SIG-M5 treated with dmso at 0.1 percent for 504 hours (cell line): ENCODE results near the gene ZBTB18.
A peak's percentile ranks its signal among the peaks of the same experiment; 100 is the strongest.
"Not testable (repeated sequence)": the region's sequence is repeated elsewhere in the genome, so short reads cannot be mapped to it uniquely, and the experiment has no call there.

Experiments
- DNase-seq: peaks from one replicate; lab custom pipeline; 2025; ENCODE audit not compliant: unreplicated experiment; lab: John Stamatoyannopoulos, UW

Gene ZBTB18

DNA sequence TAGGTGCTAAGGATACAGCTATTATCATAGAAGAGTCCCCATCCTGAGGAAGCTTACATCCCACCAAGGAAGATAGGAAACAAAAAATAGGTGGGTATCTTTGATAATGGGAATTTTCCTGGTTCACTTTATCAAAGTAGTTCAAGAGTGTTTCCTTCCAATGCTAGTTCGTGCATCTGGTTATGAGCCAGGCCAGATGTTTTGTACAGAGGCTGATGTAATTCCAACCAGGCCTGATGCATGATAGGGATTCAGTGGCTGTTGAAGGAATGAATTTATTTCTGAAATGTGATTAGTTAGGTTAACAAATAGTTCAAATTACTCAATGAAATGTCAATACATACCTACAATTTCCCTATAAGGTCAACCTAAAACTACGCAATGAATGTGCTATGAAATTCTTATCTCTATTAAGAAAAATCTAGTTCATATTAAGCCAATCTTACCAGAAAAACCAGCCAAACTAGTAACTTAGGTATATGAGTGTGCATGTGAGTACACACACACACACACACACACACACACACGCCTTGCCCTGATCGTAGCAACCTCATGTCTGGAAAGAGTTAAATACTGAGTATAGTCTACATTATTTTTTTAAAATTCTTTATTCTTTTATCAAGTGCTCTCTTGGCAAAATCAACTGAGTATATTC is 9.5 kb upstream of the ZBTB18 start:
- DNase-seq, result no peak

- no peak for DNase-seq
These were observed 8.8 kb upstream of the ZBTB18 start for GRCh38 chr1:244042293-244042692.

GRCh38 chr1:244044423-244044822 is 6.7 kb upstream of the ZBTB18 start:
- no peak for DNase-seq

DNA sequence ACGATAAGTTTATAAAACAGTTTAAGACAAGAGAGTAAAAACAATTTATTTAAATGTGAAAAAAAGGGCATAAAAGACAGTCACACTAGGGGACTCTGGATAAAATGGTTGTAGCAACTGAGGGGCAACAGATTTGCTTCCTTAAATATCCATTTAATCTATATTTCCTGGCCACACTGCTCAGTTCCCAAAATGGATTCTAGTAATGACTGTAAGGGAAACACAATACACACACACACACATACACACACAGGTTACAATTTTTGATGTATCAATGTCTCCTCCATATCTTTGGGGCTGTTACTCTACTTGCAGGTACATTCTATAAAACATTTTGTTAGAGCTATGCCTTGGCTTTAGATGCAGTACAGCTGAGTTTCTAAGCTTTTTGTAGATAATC is 4.8 kb upstream of the ZBTB18 start:
- not testable (repeated sequence) for DNase-seq

GRCh38 chr1:244046907-244047611 is 4.0 kb upstream of the ZBTB18 start:
- DNase-seq, result no peak

GRCh38 chr1:244047621-244048255 is 3.3 kb upstream of the ZBTB18 start:
- peak; percentile 78 for DNase-seq

GRCh38 chr1:244048256-244049161 is 2.6 kb upstream of the ZBTB18 start:
- DNase-seq, result peak; percentile 99

GRCh38 chr1:244049162-244050013 is 1.7 kb upstream of the ZBTB18 start:
- peak; percentile 43 for DNase-seq

GRCh38 chr1:244050014-244050834 is 859 bp upstream of the ZBTB18 start:
- DNase-seq, result peak; percentile 20

DNA sequence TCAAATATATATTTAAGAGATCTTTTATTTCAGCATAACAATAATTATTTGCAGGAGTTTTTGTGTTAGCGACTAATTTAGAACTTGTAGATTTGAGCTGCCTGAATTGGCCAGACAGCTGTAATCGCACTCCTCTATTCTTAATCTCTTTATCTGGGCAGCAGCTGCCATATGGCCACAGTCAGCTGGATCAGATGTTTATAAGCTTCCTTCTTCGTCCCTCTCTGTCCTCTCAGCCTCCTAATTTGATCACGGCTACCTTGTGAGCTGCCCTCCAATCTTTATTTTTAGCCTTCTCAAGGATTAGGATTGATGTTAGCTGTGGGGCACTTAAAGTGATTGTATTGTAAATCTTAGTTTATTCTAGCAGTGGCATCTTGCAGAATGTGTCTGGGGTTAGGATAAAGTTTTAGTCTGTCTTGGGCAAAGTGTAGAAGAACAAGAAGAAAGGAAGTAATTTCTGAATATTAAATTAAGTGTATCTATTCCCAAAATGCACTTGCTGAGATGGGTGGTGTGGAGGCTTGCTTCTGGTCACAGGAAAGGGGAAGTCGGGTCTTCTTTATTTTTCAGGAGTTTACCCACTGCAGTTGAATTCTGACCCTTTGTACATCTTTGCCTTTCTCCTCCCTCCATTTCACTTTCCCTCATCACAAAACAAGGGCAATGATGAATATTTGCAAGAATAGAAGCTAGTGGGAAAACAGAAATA is 1.1 kb downstream of the ZBTB18 start:
- peak; percentile 24 for DNase-seq

DNA sequence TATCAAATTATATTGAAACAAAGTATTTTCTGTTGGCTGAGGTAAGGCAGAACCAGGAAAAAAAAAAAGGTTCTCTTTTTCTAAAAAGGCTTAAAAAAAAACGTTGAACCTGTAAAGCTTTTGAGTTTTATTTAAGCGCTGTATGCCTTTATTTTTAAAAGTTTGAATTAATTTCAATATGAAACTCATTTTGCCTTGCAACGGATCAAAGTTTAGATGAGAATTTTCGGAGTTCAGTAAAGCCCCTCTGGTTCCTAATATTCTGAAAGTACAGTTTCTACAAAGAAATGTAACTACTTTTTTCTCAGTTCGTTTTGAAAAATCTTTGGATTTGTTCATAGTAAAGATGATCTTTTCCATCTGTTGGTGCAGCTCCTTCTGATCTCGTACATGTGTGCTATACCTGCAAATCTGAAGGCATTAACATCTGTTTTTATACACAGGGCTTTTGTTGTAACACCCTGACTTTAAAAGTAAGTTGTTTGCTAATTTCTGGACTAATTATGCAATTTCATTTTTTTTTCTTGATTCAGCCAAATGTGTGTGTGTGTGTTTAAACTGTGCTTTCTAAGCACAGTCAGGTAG is 1.7 kb downstream of the ZBTB18 start:
- no peak for DNase-seq

GRCh38 chr1:244053831-244054230 is 2.7 kb downstream of the ZBTB18 start:
- no peak for DNase-seq

- no peak for DNase-seq
These were observed 3.3 kb downstream of the ZBTB18 start for GRCh38 chr1:244054247-244054923.

GRCh38 chr1:244054924-244055263 is 3.8 kb downstream of the ZBTB18 start:
- no peak for DNase-seq

GRCh38 chr1:244056577-244056976 is 5.5 kb downstream of the ZBTB18 start:
- DNase-seq, result no peak

- no peak for DNase-seq
These were observed 6.6 kb downstream of the ZBTB18 start for GRCh38 chr1:244057474-244058385.

DNA sequence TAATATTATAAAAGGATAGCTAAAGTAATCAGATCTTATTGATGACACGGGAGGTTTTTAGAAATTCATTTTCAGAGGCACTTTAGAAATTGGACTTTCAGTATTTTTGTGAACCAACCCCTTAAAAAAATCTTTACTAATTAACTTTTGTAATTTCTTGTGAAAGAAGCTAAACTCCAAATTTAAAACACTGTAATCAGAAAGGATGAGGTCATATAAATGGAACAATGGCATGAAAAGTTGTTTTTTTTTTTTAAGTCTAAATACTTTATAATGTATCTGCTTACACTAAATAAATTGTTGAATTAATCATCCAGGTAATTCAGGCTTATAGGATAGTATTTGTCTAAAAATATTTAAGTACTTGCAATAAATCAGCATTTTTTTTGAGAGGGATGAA is 9.0 kb downstream of the ZBTB18 start:
- no peak for DNase-seq
